HG03460 (cell line): ENCODE measurements around the gene SMLR1.

Source experiments
- ATAC-seq: cut with Tn5 transposase; IDR thresholded peaks from one replicate; pipeline ENCODE4 v1.9.1; 2021; ENCODE audit not compliant: unreplicated experiment

Gene SMLR1

GRCh38 chr6:130824978-130825694 is 2.1 kb upstream of the SMLR1 start:
- ATAC-seq, result no peak

- no peak for ATAC-seq
Measured at GRCh38 chr6:130825772-130826441, 1.3 kb upstream of the SMLR1 start.

GRCh38 chr6:130826442-130827246 is 562 bp upstream of the SMLR1 start:
- ATAC-seq, result no peak

- no peak for ATAC-seq
Measured at GRCh38 chr6:130829333-130829910, 2.2 kb downstream of the SMLR1 start.

- no peak for ATAC-seq
Measured at GRCh38 chr6:130831607-130832006, 4.4 kb downstream of the SMLR1 start.

GRCh38 chr6:130833569-130833968 is 6.4 kb downstream of the SMLR1 start:
- ATAC-seq, result no peak

GRCh38 chr6:130834482-130835251 is 7.5 kb downstream of the SMLR1 start:
- ATAC-seq, result no peak

GRCh38 chr6:130836055-130836640 is 8.9 kb downstream of the SMLR1 start:
- no peak for ATAC-seq

GRCh38 chr6:130837067-130837466 is 9.9 kb downstream of the SMLR1 start:
- ATAC-seq, result no peak

GRCh38 chr6:130838250-130838860 is 11.1 kb downstream of the SMLR1 start:
- no peak for ATAC-seq

GRCh38 chr6:130838951-130839350 is 11.7 kb downstream of the SMLR1 start:
- no peak for ATAC-seq

GRCh38 chr6:130839379-130839778 is 12.2 kb downstream of the SMLR1 start:
- ATAC-seq, result no peak

GRCh38 chr6:130840050-130840449 is 12.8 kb downstream of the SMLR1 start:
- ATAC-seq, result no peak

GRCh38 chr6:130841128-130841728 is 14.0 kb downstream of the SMLR1 start:
- ATAC-seq, result no peak

GRCh38 chr6:130843575-130844320 is 16.5 kb downstream of the SMLR1 start:
- peak; percentile 57 for ATAC-seq

GRCh38 chr6:130846501-130846900 is 19.3 kb downstream of the SMLR1 start:
- ATAC-seq, result no peak

- no peak for ATAC-seq
Measured at GRCh38 chr6:130847001-130847910, 20.1 kb downstream of the SMLR1 start.

- ATAC-seq, result peak; percentile 88
Measured at GRCh38 chr6:130848945-130849344, 21.7 kb downstream of the SMLR1 start.
